Measurements from ENCODE around the gene IL2RA.
"Not testable (repeated sequence)": the region's sequence is repeated elsewhere in the genome, so short reads cannot be mapped to it uniquely, and the experiment has no call there.

The IL2RA gene

DNA sequence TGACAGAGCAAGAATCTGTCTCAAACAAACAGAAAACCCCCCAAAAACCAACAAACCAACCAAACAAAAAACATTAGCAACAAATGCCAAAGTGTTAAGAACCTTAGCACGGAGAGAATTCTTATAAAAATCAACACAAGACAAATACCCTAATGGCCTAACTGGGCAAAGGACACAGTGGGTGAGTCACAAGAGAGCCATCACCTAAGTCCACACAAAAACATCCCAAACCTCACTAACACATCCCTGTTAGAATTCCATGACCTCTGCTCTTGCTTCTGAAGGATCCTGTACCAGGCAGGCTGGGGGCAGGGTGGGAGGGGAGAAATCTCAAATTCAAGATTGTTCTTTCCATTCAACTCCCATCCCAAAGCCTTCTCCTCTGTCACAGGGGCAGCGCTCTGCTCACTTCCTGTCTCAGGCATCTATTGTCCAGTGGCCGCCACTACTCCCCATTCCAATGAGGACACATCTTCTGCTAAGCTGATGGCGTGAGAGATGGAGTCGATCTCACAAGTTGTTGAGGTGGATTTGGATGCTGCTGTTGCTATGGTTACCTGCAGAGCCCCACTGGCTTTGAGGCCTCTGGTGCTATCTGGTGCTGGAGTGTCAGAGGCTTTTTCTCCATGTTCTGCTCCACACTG, 94.0 kb downstream of the IL2RA start:
- no peak overlapping the region for H3K4me3 ChIP-seq (ENCODE audit: low read depth, low read length)
- TF ChIP-seq, protein P1, sequence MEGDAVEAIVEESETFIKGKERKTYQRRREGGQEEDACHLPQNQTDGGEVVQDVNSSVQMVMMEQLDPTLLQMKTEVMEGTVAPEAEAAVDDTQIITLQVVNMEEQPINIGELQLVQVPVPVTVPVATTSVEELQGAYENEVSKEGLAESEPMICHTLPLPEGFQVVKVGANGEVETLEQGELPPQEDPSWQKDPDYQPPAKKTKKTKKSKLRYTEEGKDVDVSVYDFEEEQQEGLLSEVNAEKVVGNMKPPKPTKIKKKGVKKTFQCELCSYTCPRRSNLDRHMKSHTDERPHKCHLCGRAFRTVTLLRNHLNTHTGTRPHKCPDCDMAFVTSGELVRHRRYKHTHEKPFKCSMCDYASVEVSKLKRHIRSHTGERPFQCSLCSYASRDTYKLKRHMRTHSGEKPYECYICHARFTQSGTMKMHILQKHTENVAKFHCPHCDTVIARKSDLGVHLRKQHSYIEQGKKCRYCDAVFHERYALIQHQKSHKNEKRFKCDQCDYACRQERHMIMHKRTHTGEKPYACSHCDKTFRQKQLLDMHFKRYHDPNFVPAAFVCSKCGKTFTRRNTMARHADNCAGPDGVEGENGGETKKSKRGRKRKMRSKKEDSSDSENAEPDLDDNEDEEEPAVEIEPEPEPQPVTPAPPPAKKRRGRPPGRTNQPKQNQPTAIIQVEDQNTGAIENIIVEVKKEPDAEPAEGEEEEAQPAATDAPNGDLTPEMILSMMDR (IDR thresholded peaks at IDR 0.05; ENCODE audit: control insufficient read depth, extremely low read depth, insufficient read depth): no peak
- DNase-seq (ENCODE audit: low read depth): no peak

DNA sequence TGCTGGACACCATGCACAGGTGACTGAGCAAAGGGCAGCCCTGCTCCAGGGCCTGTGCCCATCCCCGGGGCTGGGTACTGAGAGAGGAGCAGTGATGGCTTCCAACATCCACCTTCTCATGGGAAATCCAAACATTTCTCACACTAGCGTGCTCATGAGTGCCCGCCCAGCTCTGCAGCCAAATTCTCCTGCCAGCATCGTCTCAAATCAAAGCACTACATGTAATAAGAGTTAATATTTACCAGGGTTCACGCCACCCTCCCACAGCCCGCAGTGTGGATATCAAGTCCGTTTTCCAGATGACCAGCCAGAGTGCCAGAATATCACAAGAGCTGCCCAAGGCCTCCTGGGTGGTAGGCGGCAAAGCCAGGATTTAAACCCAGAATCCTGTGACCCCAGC, 96.9 kb downstream of the IL2RA start:
- H3K4me3 ChIP-seq (ENCODE audit: low read depth, low read length): no peak overlapping the region
- DNase-seq (ENCODE audit: low read depth): no peak
- TF ChIP-seq, protein P1 (IDR thresholded peaks at IDR 0.05; ENCODE audit: control insufficient read depth, extremely low read depth, insufficient read depth): no peak

DNA sequence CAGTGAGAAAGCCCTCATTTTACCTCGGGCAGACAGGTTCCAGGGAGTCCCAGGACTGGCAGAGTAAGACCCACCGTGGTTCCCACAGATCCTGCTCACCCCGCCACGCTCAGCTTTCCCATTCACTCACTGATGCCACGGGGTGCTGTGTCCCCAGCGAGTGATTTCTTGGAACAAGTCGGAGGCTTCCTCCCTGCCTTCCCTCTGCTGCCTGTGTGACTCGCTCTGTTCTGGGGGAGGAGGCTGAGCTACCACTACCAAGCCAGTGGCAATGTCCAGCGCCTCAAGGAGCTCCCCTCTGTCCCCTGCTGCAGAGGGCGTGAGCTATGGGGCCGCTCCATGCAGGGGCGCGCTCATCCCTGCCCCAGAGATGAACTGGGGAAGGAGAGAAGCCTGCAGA, 97.4 kb downstream of the IL2RA start:
- TF ChIP-seq, protein P1 (IDR thresholded peaks at IDR 0.05; ENCODE audit: control insufficient read depth, extremely low read depth, insufficient read depth): no peak
- H3K4me3 ChIP-seq (ENCODE audit: low read depth, low read length): no peak overlapping the region
- DNase-seq (ENCODE audit: low read depth): no peak

DNA sequence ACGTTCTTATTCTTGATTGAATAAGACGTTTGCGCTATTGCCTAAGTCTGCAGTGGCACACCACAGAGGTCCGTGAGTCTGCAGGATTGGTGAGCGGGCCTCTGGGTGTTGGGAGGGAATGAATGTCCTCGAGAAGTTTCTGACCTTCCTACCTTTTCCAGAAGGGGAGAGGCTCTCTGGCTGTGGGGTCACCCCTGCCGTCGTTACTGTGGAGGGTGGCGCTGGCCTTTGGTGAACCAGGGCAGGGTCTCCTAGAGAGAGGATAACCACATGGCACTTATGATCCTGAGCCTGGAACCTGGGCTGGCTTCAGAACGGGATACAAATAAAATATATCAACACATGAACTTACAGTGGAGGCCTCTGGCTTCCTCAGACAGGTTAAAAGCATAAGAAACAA, 98.6 kb downstream of the IL2RA start:
- DNase-seq (ENCODE audit: low read depth): no peak
- no peak overlapping the region for H3K4me3 ChIP-seq (ENCODE audit: low read depth, low read length)
- TF ChIP-seq, protein P1 (IDR thresholded peaks at IDR 0.05; ENCODE audit: control insufficient read depth, extremely low read depth, insufficient read depth): no peak

DNA sequence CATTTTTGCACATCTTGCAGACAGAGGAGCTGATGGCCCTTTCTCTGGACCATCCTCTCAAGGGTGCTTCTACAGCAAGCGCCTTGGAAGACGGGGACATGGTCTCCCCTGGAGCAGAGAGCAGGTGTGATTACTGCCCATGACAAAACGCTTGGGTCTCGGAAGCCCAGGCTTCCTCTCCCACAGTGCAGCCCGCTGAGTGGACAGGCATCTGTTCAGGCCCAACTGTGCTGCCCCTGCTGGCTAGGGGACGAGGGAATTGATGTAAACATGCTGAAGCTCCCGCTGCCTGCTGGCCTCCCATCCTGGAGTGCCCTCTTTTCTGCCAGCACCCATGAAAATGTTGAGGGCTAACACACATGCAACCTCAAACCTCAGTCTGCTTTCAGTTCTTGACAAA, 99.1 kb downstream of the IL2RA start:
- TF ChIP-seq, protein P1 (IDR thresholded peaks at IDR 0.05; ENCODE audit: control insufficient read depth, extremely low read depth, insufficient read depth): no peak
- H3K4me3 ChIP-seq (ENCODE audit: low read depth, low read length): no peak overlapping the region
- no peak for DNase-seq (ENCODE audit: low read depth)

DNA sequence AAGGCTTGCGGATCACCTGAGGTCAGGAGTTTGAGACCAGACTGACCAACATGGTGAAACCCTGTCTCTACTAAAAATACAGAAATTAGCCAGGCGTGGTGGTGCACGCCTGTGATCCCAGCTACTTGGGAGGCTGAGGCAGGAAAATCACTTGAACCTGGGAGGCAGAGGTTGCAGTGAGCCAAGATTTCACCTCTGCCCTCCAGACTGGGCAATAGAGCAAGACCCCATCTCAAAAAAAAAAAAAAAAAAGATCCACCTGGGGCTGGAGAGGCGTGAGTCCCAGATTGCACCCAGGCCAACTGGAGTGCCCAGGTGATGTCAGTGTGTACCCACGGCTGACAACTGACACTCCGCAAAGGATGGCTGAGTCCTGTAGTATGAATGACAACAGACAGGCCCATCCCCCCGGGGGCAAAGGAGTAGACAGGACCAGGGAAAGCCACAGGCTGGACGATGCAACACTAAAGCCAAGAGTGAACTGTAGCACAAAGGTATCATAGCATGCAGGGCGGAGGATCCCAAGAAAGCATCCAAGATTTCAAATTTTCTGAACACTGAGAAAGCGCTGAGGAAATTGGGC, 99.7 kb downstream of the IL2RA start:
- H3K4me3 ChIP-seq (ENCODE audit: low read depth, low read length); DNase-seq (ENCODE audit: low read depth): not testable (repeated sequence)

DNA sequence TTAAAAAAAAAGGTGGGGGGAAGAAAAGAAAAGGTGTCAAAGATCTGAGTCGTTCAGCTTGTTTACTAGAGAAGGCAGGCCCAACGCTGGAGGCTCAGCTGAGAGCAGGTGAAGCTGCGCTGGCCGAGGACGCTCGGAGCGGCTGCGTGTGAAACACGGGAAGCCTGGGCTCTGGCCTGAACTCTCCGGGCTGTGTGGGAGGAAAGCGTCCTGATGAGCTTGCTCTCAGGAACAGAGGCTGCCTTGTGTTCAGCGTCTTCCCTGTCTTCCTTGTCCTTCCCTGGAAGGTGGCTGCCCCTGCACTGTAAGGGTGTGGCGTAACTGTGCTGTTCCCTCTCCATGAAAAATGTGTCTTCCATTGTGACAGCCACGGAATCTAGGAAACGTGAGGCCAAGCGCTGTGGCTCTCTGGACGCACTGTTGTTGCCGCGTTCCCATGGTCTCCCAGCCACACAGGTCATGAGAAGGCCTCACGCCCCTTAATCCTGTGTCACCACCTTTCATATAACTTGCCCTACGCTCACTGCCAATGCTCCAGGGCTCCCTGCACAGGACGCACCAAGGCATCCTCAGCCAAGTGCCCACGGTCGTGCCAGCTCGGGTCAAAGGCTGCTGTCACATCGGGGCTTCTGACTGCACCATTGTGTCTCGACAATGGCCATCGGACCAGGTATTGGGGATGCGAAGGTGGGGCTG, 100.6 kb downstream of the IL2RA start:
- no peak for DNase-seq (ENCODE audit: low read depth)
- TF ChIP-seq, protein P1 (IDR thresholded peaks at IDR 0.05; ENCODE audit: control insufficient read depth, extremely low read depth, insufficient read depth): no peak
- H3K4me3 ChIP-seq (ENCODE audit: low read depth, low read length): no peak overlapping the region

DNA sequence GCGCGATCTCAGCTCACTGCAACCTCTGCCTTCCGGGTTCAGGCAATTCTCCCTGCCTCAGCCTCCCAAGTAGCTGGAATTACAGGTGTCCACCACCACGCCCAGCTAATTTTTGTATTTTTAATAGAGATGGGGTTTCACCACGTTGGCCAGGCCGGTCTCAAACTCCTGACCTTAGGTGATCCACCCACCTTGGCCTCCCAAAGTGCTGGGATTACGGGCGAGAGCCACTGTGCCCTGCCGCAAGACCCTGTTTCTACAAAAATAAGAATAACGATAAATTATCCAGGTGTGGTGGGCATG, 101.2 kb downstream of the IL2RA start:
- not testable (repeated sequence) for DNase-seq (ENCODE audit: low read depth); H3K4me3 ChIP-seq (ENCODE audit: low read depth, low read length)

Measured in LNCaP clone FGC (cell line).